A549 treated with GW870086 at 1 μM for 4 hours (cell line): Measurements from ENCODE around the gene NRBF2. TPM values are rescaled to one million over a fixed set of nuclear protein-coding genes. Genes with fewer than 3 reads are reported as not detected.

Experiments used
- total RNA-seq: library from RNA; stranded (reverse); fragments of 200-300 nt; extraction: Qiagen RNA extraction; gene quantifications from 5 replicates; pipeline ENCODE4 v1.2.3, GENCODE V29; 2022; ENCODE audit warnings: low read depth

The NRBF2 gene
- 21.2 to 24.7 TPM (median 23.2 TPM) in 5 replicates for total RNA-seq

DNA sequence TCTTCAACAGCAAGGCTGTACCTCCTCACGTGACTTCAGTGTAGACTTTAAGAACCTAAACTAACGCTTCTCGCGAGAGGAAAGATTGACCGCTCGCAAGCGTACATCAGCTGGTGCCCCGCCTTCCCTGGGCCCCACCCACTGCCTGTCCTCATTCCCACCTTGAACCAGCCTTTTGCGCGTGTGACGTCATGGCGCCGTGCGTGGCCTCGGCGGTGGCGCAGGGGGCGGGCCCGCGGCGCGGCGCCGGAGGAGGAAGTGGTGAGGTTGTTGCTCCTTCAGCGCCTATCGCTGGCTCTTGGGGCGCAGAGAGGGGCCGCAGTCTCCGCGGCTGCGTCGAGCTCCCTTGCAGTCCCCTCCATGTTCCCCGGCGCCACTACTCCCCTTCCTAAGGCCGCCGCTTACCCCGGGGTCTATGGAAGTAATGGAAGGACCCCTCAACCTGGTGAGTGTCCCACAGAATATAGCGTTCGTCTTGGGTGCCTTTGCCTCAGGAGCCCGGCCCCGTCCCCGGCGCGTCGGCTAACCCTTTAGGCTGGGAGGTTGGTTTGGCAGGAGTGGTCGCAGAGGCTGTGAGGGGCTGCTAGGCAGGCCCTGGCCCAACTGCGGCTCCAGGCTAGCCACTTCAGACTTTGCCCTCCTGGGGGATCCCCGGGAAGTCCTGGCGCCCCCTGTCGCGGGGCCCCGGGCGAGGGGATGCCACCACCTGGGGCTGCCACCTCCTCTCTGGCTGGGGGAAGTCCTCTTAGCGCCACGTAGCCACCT lies at the start of gene NRBF2:
Gene NRBF2, plus strand, starts transcription at position 273 of the 765 bp plus-strand sequence. Its CDS starts 143 bp downstream, at position 416.

